Activated B cell treated with CpG ODN at 0.5 μM for 24 hours (primary cell): ENCODE data around the gene TRPM7. TPM values are rescaled to one million over a fixed set of nuclear protein-coding genes. Genes with fewer than 3 reads are reported as not detected.

Experiments
- ATAC-seq: fragments of 200-7000 bp; cut with Tn5 transposase; one replicate; pipeline ENCODE4 v1.10.0; 2021; ENCODE audit warnings: low read depth, mild to moderate bottlenecking, moderate library complexity
- CTCF ChIA-PET: fragments of 350-600 bp; sonication (Branson Sonifier 250); formaldehyde crosslinking; loops from one replicate; lab custom pipeline; 2021; ENCODE audit warnings: antibody characterized with exemption; lab: Charles Lee
- POLR2A ChIA-PET: fragments of 350-600 bp; sonication (Branson Sonifier 250); formaldehyde crosslinking; loops from one replicate; lab custom pipeline; 2021; ENCODE audit warnings: antibody characterized with exemption; lab: Charles Lee
- DNase-seq: peaks from one replicate; pipeline ENCODE4 v3.0.0; 2022
- H3K27ac Mint-ChIP-seq: one replicate; pipeline ENCODE4 v1.8.0; 2020; ENCODE audit warnings: mixed read lengths
- H3K27me3 Mint-ChIP-seq: one replicate; pipeline ENCODE4 v1.8.0; 2021; ENCODE audit warnings: mixed read lengths
- H3K36me3 Mint-ChIP-seq: one replicate; pipeline ENCODE4 v1.8.0; 2021; ENCODE audit warnings: low read depth, mixed read lengths
- H3K4me1 Mint-ChIP-seq: one replicate; pipeline ENCODE4 v1.8.0; 2021; ENCODE audit warnings: mixed read lengths
- H3K4me3 Mint-ChIP-seq: one replicate; pipeline ENCODE4 v1.8.0; 2020; ENCODE audit warnings: mild to moderate bottlenecking, mixed read lengths
- H3K9me3 Mint-ChIP-seq: one replicate; pipeline ENCODE4 v1.8.0; 2020; ENCODE audit warnings: mixed read lengths
- intact Hi-C: fragments of 100-400 bp; cut with micrococcal nuclease; formaldehyde crosslinking; loops from one replicate; pipeline ENCODE4 v1.15.1; 2024
- total RNA-seq: library from RNA; stranded (reverse); gene quantifications from 2 replicates; pipeline ENCODE4 v1.2.3, GENCODE V29; 2022
- TF ChIP-seq, protein P1 (sequence below): fragments of 200-600 bp; IDR thresholded peaks from one replicate; pipeline ENCODE4 v1.8.0; 2022; ENCODE audit warnings: antibody characterized with exemption, mild to moderate bottlenecking

Gene TRPM7
- total RNA-seq, 1 donor from 2014 or later, result 64.7 TPM

DNA sequence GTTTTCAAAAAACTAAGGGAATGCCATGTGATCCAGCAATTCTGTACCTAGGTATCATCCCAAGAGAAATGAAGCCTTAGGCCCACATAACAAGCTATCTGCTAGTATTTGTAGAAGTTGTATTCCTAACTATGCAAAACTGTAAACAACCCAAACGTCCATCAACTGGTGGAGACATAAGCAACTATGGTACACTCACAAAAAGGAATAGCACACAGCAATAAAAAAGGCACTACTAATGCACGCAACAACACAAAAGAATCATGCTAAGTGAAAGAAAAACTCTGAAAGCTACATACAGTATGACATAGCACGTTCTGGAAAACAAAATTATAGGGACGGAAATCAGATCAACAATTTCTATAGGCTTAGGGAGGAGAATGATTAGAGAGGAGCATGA, 155.4 kb downstream of the TRPM7 start:
- TF ChIP-seq, protein P1, sequence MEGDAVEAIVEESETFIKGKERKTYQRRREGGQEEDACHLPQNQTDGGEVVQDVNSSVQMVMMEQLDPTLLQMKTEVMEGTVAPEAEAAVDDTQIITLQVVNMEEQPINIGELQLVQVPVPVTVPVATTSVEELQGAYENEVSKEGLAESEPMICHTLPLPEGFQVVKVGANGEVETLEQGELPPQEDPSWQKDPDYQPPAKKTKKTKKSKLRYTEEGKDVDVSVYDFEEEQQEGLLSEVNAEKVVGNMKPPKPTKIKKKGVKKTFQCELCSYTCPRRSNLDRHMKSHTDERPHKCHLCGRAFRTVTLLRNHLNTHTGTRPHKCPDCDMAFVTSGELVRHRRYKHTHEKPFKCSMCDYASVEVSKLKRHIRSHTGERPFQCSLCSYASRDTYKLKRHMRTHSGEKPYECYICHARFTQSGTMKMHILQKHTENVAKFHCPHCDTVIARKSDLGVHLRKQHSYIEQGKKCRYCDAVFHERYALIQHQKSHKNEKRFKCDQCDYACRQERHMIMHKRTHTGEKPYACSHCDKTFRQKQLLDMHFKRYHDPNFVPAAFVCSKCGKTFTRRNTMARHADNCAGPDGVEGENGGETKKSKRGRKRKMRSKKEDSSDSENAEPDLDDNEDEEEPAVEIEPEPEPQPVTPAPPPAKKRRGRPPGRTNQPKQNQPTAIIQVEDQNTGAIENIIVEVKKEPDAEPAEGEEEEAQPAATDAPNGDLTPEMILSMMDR, result no peak
- H3K4me1 Mint-ChIP-seq, result no peaks in the 10 kb centered on the region
- H3K36me3 Mint-ChIP-seq, result no peaks in the 10 kb centered on the region
- no peak for ATAC-seq
- POLR2A ChIA-PET, result no interaction called here
- no peak overlapping the region for H3K27ac Mint-ChIP-seq
- no peaks in the 10 kb centered on the region for H3K27me3 Mint-ChIP-seq
- DNase-seq, result no peak
- peaks cover 3% of the 10 kb centered on the region for H3K9me3 Mint-ChIP-seq
- CTCF ChIA-PET, result no interaction called here
- H3K4me3 Mint-ChIP-seq, result no peak overlapping the region
- intact Hi-C loops, result no loop called here

DNA sequence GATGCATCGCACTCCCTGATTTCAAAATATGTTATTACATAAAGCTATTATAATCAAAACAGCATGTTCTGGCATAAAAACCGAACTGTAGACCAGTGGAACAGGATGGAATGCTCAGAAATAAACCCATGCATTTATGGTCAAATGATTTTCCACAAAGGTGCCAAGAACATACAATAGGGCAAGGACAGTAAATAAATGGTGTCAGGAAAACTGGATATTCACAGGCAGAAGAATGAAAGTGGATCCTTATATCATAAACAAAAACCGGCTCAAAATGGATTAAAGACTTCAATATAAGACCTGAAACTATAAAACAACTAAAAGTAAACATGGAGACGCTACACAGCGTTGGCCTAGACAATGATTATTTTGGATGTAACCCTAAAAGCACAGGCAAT, 162.7 kb downstream of the TRPM7 start:
- no peaks in the 10 kb centered on the region for H3K36me3 Mint-ChIP-seq
- ChIA-PET POLR2A (no interaction called here), CTCF (no interaction called here)
- intact Hi-C loops, result no loop called here
- H3K4me1 Mint-ChIP-seq, result no peaks in the 10 kb centered on the region
- no peaks in the 10 kb centered on the region for H3K27me3 Mint-ChIP-seq
- H3K4me3 Mint-ChIP-seq, result no peak overlapping the region
- DNase-seq (no peak), ATAC-seq (no peak)
- H3K27ac Mint-ChIP-seq, result no peak overlapping the region
- TF ChIP-seq, protein P1, result no peak
- peaks cover 3% of the 10 kb centered on the region for H3K9me3 Mint-ChIP-seq

DNA sequence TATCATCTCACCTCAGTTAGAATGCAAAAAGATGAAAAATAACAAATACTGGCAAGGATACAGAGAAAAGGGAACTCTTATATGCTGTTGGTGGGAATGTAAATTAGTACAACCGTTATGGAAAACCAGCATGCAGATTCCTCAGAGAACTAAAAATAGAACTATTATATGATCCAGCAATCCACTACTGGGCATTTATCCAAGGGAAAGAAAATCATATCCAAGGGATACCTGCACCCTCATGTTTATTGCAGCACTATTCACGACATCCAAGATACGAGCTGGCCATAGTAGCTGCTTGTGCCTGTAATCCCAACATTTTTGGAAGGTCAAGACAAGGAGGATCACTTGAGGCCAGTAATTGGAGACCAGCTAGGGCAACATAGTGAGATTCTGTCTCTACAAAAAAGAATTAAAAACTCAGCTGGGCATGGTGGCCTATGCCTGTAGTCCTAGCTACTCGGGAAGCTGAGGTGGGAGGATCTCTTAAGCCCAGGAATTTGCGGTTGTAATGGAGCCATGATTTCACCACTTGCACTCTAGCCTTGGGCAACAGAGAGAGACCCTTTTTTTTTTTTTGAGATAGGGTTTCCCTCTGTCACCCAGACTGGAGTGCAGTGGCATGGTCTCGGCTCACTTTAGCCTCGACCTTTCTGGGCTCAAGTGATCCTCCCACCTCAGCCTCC, 166.7 kb downstream of the TRPM7 start:
- Mint-ChIP-seq H3K4me1 (no peaks in the 10 kb centered on the region), H3K9me3 (peaks cover 1% of the 10 kb centered on the region), H3K27ac (no peak overlapping the region), H3K27me3 (no peaks in the 10 kb centered on the region), H3K36me3 (peaks cover 2% of the 10 kb centered on the region), H3K4me3 (no peak overlapping the region)
- DNase-seq (no peak), ATAC-seq (no peak)
- TF ChIP-seq, protein P1, result no peak
- POLR2A ChIA-PET, result no interaction called here
- intact Hi-C loops, result no loop called here
- CTCF ChIA-PET, result no interaction called here

DNA sequence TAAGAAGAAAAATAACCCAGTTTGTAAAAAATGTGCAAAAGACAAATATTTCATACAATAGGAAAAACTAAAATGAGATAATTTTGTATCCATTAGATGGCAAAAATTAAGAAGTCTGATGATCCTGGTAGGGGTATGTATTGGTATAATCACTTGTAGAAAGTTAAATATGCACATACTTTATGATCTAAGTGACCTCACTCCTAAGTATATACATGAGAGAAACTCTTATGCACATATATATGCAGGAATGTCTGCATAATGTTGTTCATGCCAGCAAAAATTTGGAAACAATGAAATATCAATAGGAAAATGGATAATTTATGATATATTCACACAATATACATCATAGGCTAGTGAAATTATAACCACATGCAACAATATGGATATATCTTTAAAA, 173.6 kb downstream of the TRPM7 start:
- no peaks in the 10 kb centered on the region for H3K9me3 Mint-ChIP-seq
- ATAC-seq (no peak), DNase-seq (no peak)
- no peaks in the 10 kb centered on the region for H3K27me3 Mint-ChIP-seq
- H3K4me1 Mint-ChIP-seq, result no peaks in the 10 kb centered on the region
- CTCF ChIA-PET, result no interaction called here
- intact Hi-C loops, result no loop called here
- TF ChIP-seq, protein P1, result no peak
- H3K27ac Mint-ChIP-seq, result no peak overlapping the region
- POLR2A ChIA-PET, result interaction anchor here (0.7 kb wide), 1 partner anchor 104 kb away, joined by 7 read pairs; no protein-coding TSS in a partner anchor
- H3K4me3 Mint-ChIP-seq, result no peak overlapping the region
- H3K36me3 Mint-ChIP-seq, result peaks cover 7% of the 10 kb centered on the region

Other genes with a start within 250 kb of the TRPM7 start
- 0.15 and 0.80 TPM in 2 replicates for gene USP50, start 140.1 kb downstream of the TRPM7 start, total RNA-seq
- 79.1 and 85.3 TPM in 2 replicates for gene SPPL2A, start 78.9 kb upstream of the TRPM7 start, total RNA-seq
- 11.1 and 13.4 TPM in 2 replicates for gene AP4E1, start 221.9 kb upstream of the TRPM7 start, total RNA-seq